Activated CD4-positive, alpha-beta T cell treated with anti-CD3 and anti-CD28 coated beads, Interleukin-10, Interleukin-2, amounts not matched to agents 100 ng/mL and 50 ng/mL, durations not matched to agents 16 hours and 8 hours (primary cell): ENCODE results near the gene PODN.

ENCODE experiments used
- DNase-seq: peaks from one replicate; pipeline ENCODE4 v3.0.0-alpha.2; 2020

Gene PODN

DNA sequence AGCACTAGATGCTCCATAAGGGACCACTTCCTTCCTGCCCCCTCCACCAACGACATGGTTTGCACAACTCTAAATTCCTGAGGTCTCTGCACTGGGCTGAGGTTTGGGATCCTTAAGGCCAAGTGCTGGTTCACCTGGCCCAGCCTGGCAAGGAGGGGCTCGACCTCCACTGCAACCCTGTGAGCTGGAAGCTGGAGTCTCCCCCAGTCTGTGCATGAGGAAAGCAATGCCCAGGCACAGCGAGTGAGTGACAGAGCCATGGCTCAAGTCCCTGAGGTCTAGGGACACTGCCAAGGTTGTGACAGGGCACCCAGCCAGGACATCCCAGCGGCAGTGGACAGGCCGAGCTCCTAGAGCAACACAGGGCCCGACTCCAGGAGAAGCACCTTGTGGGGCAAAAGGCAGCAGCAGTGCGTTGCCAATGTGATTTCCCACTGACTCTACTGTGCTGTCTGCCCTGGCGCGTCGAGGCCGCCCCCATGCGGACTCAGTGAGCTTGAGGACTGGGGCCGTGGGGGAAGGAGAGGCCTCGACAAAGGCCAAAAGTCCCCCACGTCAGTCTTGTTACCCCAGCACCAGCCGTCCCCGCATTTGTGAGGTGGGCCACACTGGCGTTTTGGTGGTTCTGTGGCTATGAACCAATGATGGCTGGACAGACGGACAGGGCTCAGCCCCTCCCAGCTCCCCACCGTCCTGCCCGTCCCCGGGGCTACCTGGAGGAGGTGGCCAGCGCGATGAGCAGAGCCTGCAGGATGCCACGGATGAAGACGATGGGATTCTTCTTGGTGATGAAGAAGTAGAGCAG, 30.0 kb downstream of the PODN start:
- no peak for DNase-seq

DNA sequence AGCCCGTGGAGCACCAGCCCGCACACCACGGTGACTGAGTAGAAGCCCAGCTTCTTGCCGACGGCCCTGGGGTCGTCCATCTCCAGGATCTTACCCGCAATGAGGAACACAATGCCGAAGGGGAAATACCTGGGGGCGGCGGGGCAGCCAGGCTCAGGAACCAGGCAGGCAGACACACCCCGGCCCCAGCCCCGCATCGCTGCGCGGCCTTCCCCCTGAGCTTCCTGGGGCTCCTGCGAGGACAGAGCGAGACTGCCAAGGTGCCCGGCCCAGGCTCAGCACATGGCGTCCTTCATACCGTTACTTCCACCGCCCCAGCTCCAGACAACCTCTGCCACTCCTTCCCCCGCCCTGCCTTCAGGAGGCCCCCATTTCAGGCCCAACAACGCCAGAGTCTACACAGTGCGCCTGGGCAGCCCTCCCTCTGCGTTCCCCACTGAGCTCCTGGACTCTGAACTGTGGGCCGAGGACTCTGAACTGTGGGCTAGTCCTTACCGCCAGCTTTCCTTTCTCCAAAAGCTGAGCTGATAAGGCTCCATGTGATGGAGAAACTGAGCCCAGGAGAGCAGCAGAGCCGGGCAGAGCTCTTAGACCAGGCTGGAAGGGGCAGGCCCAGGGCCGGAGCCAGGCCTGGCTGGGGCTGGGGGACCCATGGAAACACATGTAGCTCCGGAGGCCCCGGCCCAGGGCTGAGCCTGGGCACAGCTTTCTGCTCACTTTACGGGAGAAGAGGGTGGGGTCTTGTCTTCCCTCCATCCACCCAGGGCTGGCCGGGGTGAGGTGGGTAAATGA, 30.8 kb downstream of the PODN start:
- DNase-seq, result no peak

DNA sequence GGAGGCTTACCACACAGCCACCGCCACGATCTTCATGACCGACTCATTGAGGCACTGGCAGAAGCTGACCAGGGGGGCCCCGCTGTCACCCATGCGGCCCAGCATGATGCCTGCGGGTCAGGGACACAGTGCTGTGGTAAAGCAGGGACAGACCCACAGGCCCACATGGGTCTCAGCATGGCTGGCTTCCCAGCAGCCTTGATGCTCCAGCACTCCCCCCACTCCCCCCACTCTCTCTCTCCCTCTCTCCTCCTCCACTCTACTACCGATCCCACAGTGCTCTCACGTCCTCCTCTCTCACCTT, 31.4 kb downstream of the PODN start:
- DNase-seq, result no peak

DNA sequence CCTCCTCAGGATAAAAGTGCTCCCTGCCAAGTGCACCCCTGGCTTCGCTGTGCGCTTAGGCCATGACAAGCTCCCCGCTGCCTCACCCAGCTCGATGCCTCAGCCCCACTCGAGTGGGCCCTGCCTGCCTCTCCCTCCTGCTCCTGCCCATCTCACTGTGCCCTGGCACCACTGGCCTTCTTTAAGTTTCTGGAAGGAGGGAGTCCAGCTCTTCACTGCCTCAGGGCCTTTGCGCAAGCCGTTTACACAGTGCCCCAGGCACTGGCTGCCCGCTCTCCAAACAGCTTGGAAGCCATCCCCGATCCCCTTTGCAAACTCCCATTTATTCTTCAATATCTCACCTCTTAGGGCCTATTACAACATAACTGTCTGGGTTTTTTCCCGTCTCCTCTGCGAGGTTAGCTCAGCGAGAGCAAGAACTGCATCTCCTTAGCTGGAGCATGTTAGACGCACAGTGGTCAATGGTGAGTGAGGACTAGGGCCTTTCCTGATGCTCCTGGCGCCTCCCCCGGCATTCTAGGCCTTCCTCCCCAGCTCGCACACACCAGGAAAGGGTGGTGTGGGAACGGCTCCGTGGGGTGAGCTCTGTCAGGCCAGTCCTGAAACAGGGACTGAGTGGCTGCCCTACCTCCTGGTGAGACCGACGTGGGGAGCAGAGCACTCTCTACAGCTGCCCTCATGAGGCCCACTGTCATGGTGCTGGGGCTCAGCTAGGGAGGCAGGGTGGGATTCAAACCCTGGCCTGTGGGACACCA, 31.9 kb downstream of the PODN start:
- no peak for DNase-seq

DNA sequence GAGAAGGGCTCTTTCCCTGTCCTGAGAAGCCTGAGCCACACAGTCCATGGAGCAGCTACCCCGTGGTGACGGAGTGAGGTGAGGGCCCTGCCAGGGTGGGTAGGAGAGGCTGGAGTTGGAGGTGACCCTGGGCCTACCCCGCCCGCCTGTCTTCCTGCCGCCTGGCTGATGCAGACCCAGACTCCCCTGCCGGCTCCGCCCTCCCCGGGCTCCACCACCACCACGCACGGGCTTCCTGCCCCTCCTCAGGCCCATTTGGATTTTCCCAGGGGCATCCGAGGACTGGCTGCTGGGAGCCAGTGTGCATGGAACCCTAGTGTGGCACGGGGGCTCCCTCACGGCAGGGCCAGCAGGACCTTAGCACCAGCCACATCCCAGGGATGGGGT, 32.5 kb downstream of the PODN start:
- DNase-seq, result no peak

DNA sequence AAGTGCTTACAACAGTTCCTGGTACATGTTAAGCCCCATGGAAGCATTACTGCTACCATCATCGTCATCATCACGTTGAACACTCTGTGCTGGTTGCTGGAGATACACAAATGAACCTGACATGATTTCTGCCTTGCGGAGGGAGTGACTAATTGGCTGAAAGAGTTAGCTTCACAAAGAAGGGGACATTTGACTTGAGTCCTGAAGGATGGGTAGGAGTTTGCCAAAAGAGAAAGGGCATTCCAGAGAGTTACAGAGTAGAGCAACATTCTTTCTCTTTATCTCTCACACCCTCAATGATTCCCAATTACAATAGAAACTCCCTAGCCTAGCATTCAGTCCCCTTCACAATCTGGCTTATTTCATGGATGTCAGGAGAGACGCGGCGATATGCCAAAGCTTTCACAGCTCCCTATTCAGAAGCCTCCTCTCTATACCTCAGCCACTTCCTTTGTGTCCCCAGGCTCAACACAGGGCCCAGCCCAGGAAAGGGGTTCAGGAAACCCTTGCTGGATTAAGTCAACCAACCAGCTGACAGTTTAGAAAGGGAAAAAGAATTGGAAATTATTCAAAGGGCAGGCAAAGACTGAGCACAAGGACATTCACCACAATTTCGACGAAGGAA, 42.4 kb downstream of the PODN start:
- no peak for DNase-seq

DNA sequence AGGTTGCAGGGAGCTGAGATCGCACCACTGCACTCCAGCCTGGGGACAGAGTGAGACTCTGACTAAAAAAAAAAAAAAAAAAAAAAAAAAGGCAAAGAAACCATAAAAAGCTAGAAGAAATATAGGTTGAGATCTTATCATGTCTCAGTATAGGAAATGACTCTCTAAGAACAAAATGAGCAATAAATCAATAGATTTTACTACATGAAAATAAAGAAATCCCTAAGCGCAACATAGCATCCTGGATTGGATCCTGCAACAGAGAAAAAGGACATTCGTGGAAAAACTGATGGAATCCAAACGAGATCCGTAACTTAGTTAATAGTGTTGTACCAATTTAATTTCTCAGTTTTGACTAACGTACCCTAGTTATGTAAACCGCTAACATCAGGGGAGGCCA, 45.1 kb downstream of the PODN start:
- DNase-seq, result no peak

DNA sequence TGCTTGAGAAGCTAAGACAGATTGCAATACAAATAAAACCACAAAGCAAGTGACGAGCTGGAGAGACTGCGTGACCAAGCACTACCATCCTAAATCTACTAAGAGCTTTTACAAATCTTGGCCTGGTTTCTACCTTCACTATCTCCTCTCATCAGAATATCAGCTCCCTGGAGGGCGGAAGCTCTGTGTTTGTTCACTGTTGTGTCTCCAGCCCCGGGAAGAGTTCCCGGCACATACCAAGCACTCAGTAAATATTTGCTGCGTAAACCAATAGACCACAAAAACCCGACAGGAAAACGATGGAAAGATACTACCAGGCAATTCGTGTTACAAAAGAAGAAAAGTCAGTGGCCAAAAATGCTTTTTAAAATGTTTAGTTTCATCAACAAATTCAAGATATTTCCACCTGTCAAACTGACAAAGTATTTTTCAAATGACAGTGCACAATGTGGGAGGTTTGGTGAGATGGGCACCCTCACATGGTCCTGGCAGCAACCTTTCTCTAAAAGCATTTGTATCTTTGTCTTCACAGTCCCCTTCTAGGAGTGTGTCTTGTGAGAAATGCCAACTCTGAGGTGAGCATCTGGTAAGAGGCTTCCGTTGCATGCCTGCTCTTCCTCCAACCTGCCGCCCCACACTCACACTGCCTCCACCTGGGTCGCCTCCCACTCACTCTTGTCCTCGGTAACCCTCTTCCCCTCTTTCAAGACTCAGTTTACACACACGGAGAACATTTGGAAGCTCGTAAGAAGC, 45.7 kb downstream of the PODN start:
- peak; percentile 9 for DNase-seq

DNA sequence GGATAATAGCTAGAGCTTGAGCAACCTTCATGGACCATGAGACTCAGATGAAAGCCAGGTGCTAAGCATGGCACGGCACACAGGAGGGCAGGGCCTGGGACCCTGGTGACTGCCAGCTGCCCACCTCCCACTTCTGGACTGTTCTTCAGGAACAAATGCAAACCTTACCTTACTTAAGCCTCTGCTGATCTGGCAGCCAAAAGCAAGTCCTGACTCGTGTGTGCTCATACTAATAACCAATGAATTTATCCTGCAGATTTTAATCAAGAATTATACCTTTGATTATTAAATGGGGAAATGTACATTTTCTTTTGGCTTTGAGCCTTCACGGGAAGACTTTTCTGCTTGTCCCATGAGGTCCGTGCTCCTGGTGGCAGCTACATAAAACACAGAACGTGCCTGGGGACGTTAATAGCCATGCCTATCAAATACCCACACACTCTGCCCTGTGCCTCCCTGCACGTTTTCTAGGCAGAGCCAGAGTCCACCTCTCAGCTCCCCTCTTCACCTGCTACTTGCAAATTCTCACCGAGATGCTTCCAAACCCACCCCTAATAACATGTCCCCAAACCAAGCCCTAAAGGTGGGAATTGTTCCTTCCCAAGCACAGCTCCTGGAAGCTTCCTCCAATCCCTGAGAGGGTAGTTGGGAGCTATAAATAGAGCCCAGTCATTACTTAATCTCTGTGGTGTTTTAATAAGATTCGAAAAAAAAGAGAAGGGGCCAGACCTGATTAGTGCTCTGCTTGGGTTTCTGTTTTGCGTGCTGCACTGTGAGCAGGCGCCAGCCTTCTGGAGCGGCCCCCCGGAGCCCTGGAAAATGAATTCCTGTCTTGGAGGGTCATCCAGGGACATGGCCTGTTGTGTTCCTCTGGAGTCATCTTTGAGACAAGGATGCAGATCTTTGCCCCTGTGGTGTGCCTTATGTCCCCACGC, 46.9 kb downstream of the PODN start:
- no peak for DNase-seq

DNA sequence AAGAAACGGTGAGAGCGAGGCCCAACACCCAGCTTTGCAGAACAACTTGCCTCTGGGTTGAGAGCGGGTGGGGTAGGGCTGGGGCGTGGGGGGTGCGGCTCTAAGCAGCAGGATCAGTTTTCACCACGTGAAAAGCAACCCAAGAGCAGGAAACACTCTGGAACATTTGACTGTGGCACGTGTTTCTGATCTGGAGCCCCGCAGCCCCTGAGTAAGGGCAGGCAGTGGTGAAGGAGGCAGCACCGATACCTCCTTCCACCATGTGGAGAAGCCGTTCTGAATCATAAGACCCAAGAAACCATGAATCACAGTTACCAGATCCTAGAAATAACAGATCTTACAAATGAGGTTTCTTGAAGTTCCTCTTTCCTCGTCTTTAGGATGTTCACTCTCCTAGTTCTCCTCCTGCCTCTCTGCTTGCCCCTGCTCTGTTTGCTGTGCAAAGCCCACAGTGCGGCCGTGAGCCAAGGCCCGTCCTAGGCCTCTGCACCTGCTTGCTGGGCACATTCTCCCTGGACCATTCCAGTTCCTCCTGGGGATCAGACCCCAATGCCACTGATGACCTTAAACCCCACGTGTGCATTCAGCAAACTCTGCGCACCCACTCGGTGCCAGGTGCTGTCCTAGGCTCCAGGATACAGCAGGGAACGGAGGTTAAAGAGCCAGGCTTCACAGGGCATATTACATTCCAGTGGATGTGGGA, 48.5 kb downstream of the PODN start:
- DNase-seq, result peak; percentile 30

DNA sequence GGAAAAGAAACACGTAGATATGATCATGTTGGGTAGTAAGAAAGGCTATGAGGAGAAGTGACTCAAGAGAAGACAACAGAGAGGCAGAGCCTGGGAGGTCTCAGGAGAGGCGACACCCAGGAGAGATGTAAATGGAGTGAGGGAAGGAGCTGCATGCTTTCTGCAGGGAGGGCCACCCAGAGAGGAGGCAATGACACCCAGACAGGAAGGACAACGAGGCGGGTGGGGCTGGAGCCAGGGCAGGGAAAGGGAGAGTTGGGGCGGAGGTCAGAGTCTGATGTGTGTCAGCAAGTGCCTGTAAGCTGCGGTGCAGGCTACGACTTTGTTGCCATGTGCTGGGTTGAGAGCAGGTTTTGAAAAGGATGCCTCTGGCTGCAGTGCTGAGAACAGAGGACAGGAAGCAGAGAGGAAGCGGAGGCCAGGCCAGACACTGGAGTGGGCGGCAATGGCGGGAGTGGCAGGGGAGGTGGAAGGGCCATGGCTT, 49.1 kb downstream of the PODN start:
- no peak for DNase-seq

DNA sequence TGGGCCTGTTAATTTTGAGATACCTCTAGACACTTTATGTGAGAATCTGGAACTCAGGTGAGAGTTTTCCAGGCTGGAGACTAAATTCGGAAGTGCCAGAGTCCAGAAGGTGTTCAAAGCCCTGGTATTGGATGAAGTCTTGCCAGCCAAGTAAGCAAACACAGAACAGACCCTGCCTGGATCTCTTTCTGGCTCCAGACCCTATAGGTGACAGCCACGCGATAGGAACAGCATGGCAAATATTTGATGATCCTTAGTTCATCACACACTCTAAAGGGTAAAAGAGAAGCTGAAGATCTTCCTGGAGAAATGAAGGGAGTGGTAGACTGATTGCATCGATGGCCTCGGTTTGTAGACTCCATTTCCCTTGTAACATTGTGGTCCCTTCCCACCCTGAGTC, 49.7 kb downstream of the PODN start:
- no peak for DNase-seq

DNA sequence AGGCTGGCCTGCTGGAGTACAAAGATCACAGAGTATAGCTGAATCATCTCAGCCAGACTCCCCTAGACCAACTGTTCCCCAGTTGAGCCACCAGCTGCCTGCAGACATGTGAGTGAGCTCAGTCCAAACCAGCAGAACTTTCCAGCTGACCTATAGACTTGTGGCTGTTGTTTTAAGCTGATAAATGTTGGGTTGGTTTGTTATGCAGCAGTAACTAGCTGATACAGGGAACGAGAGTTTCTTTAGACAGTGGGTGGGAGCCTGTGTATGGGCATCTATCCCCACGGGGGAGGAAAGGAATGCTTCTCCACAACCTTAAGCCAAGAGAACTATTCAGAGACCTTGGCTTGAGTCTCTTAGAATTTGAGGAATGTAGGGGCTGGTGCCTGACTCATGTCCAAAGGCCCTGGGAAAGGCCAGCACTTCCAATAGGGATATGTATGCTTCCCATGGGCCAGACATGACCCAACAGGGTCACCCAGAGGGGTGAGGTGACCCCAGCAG, 50.3 kb downstream of the PODN start:
- no peak for DNase-seq

DNA sequence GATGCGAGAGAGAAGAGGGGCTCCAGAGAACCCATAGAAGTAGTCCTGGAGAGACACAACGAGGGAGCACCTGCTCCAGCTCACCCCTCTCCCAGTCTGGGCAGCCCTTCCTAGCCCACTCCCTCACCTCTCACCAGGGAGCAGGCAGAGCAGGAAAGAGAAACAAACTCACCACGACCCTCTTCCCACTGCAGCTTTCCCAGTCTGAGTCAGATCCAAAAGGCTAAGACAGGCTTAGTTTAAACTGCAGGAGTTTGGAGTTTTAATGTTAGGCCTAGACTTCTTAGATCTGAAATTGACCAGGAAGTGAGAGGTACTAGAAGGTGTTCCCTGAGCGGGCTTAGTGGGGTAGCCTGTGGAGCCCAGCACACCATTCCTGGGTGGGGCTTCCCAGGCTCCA, 50.8 kb downstream of the PODN start:
- no peak for DNase-seq

DNA sequence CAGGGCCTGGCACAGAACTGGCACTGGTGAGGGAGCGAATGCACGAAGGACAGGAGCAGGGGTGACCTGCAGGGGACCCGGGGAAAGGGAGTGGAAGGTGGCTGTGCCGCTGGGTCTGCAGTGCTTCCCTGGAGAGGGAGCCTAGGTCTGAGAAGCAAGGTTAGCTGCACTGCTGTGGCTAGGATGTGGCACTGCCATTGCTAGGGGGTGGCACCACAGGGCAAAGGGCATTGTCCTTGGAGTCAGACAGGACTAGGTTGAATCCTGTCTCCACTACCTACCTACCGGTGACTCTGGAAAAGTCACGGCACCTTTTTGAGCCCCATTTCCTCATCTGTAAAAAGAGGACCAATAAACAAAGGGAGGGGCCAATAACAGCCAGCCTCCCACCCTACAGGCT, 52.1 kb downstream of the PODN start:
- DNase-seq, result no peak

DNA sequence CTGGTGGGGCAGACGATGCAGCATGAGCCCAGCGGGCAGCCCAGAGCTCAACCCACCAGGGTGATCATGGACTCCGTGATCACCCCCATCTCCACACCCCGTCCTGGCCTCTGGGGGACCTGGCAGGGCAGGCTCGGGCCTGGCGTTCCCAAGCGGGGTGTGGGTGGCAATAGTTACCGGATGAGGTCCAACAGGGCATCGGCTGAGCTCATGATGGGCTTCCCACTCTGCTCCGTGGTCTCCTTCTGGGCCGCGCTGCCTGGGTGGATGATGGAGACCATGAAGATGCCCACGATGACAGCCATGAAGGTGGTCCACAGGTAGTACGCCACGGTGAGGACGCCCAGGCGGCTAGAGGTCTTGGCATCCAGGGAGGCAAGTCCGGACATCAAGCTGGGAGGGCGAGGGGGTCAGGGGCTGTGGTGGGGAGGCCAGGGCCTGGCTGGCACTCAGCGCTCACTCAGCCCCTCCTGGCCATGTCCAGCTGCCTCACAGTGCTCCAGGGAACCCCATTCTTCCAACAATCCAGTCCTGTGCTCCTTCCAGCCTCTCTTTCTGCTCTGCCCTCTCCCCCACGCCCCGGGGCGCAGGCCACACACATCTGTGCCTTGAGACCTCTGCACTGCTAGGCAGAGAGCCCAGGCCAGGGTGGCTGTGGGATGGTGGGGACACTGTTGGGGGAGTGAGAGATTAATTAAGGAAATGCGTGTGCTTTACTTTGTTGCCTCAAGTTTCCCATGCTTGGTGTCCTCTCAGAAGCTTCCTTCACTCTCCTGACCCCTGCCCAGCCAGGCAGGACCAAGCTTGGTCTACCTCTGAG, 52.8 kb downstream of the PODN start:
- no peak for DNase-seq

DNA sequence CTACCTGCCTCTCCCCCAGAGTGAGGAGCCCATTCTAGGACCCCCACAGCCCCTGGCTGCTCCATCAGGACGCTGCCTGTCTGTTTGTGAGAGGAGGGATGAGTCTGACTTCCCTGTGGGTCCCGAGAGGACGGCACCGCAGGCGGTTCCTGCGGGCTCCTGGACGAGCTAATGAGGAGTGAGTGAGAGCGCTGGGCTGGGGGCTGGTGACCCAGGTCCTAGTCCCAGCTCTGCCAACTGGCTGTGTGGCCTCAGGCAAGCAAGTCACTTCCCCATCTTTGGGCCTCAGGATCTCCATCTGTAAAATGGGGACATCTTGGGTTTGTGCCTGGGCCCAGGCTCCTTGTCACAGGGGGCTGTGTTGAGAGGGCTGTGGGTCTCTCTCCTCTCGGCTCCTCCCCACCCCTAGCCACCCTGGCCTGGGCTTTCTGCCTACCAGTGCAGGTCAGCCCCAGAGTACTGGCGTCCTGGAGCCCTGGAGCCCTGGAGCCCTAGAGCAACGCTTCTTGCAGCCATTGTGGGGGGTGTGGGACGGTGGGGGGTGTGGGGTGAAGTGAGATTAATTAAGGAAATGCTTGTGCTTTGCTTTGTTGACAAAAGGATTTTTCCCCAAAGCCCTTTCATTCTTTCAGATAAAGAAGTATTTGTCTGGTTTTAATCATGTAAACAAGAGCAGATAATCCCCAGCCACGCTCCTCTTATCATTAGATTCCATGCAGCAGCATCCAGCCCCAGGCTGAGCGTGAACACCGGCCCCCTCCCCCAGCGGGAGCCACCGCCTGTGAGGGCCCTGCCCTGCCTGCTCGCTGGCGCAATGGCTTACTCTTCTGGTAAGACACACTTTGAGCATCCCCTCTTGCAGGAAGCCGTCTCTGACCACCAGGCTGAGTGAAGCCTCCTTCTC, 53.6 kb downstream of the PODN start:
- no peak for DNase-seq

DNA sequence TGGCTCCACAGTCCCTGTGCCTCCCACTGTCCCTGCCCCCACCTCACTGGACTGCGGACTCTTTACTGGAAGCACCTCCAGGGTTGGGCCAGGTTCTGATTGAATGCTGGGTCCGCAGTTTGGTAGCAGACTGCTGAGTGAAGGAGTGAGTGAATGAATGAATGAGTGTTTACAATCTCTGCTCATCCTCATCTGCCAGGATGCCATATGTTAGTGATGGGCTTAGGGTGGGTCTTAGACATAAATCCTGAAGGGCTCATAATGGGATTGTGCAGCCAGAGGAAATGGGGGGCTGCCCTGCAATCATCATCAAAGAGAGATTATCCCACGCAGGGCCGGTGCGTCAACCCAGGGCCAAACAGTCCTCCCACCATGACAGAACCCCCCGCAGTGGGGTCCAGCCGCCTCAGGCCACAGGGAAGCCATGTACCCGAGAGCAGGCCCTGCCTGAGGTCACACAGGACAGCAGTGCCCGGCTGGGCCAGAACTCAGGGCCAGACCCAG, 54.3 kb downstream of the PODN start:
- DNase-seq, result no peak
